MM.1S (cell line): ENCODE measurements around the gene FBXW7.

Experiments used
- DNase-seq: peaks from one replicate; pipeline ENCODE4 v3.0.0-alpha.2; 2015
- H2AFZ ChIP-seq: fragments of 300-600 bp; sonication (generic); 2 replicates; pipeline ENCODE4 v1.6.0; 2016; ENCODE audit warnings: antibody characterized with exemption, low read length
- H3F3A ChIP-seq: fragments of 300-600 bp; sonication (generic); 2 replicates; pipeline ENCODE4 v1.6.1; 2016; ENCODE audit warnings: mild to moderate bottlenecking, antibody characterized with exemption, low read length, moderate library complexity, mixed read lengths; ENCODE audit not compliant: insufficient read depth
- H3K27ac ChIP-seq: fragments of 300-600 bp; sonication (generic); 2 replicates; pipeline ENCODE4 v1.5.1; 2016; ENCODE audit warnings: mild to moderate bottlenecking, low read length
- H3K27me3 ChIP-seq: fragments of 300-600 bp; sonication (generic); replicated peaks from 2 replicates; pipeline ENCODE4 v1.6.0; 2016; ENCODE audit warnings: low read length; ENCODE audit not compliant: insufficient read depth
- H3K36me3 ChIP-seq: fragments of 300-600 bp; sonication (generic); replicated peaks from 2 replicates; pipeline ENCODE4 v1.6.1; 2016; ENCODE audit warnings: mild to moderate bottlenecking, low read length, mixed read lengths; ENCODE audit not compliant: insufficient read depth
- H3K4me1 ChIP-seq: fragments of 300-600 bp; sonication (generic); 2 replicates; pipeline ENCODE4 v1.6.1; 2016; ENCODE audit warnings: low read length, mixed read lengths
- H3K4me2 ChIP-seq: fragments of 300-600 bp; sonication (generic); 2 replicates; pipeline ENCODE4 v1.6.0; 2016; ENCODE audit warnings: low read depth, low read length
- H3K4me3 ChIP-seq: fragments of 300-600 bp; sonication (generic); 2 replicates; pipeline ENCODE4 v1.5.1; 2016; ENCODE audit warnings: low read length, mixed read lengths
- H3K79me2 ChIP-seq: fragments of 300-600 bp; sonication (generic); 2 replicates; pipeline ENCODE4 v1.6.1; 2016; ENCODE audit warnings: mixed run types, low read length, mixed read lengths
- H3K9ac ChIP-seq: fragments of 300-600 bp; sonication (generic); 2 replicates; pipeline ENCODE4 v1.6.1; 2016; ENCODE audit warnings: low read length, mixed read lengths
- H3K9me2 ChIP-seq: fragments of 300-600 bp; sonication (generic); replicated peaks from 2 replicates; pipeline ENCODE4 v1.6.1; 2016; ENCODE audit warnings: mild to moderate bottlenecking, low read length, mixed read lengths; ENCODE audit not compliant: insufficient read depth
- H3K9me3 ChIP-seq: fragments of 300-600 bp; sonication (generic); replicated peaks from 2 replicates; pipeline ENCODE4 v1.6.1; 2016; ENCODE audit warnings: mild to moderate bottlenecking, low read length, mixed read lengths; ENCODE audit not compliant: insufficient read depth
- H4K20me1 ChIP-seq: fragments of 300-600 bp; sonication (generic); 2 replicates; pipeline ENCODE4 v1.6.1; 2016; ENCODE audit warnings: mild to moderate bottlenecking, low read length, moderate library complexity, mixed read lengths; ENCODE audit not compliant: insufficient read depth
- EZH2 ChIP-seq: fragments of 300-600 bp; sonication (generic); optimal IDR thresholded peaks from 2 replicates; pipeline ENCODE3; 2017; ENCODE audit warnings: low read depth, mild to moderate bottlenecking, antibody characterized with exemption, low read length, mixed read lengths
- EZH2phosphoT487 ChIP-seq: fragments of 300-600 bp; sonication (generic); IDR thresholded peaks from 2 replicates; pipeline ENCODE4 v1.6.1; 2018; ENCODE audit warnings: antibody characterized with exemption, low read length
- TF ChIP-seq, protein P1 (sequence below): fragments of 300-600 bp; sonication (generic); IDR thresholded peaks from 2 replicates; pipeline ENCODE4 v1.5.1; 2016; ENCODE audit warnings: antibody characterized with exemption, low read length, mixed read lengths

Gene FBXW7

DNA sequence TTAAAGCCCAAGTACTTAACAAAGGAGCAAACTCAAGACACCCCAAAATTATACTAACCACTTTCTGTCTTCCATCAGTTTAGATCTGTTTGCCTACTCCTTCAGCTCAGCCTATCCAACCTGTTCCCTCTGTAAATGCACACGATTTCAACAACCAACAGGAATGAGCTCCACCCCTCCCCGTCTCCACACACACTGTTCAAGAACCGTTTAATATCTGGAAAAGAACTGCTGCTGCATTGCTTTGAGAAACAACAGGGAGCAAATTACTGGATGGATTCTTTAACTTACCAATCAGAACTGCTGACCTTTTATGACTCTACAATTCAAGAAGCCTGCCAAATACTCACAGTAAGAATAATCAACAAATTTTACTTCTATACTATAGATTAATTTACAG lies 87.0 kb downstream of the FBXW7 start:
- Histone ChIP-seq H2AFZ (no peak overlapping the region), H3K9ac (no peak overlapping the region), H3K36me3 (no peaks in the 10 kb centered on the region), H3K4me2 (no peak overlapping the region), H3K9me2 (no peaks in the 10 kb centered on the region), H3K27ac (no peak overlapping the region), H3K4me3 (no peak overlapping the region), H4K20me1 (0 out of 2 replicates have a peak, but pooled peaks cover 7% of the 10 kb centered on the region), H3K4me1 (no peaks in the 10 kb centered on the region), H3K9me3 (no peaks in the 10 kb centered on the region), H3K79me2 (peaks cover 85% of the 10 kb centered on the region), H3F3A (no peaks in the 10 kb centered on the region; the same call in 1 of the 2 replicates), H3K27me3 (no peaks in the 10 kb centered on the region)
- TF ChIP-seq, protein P1, sequence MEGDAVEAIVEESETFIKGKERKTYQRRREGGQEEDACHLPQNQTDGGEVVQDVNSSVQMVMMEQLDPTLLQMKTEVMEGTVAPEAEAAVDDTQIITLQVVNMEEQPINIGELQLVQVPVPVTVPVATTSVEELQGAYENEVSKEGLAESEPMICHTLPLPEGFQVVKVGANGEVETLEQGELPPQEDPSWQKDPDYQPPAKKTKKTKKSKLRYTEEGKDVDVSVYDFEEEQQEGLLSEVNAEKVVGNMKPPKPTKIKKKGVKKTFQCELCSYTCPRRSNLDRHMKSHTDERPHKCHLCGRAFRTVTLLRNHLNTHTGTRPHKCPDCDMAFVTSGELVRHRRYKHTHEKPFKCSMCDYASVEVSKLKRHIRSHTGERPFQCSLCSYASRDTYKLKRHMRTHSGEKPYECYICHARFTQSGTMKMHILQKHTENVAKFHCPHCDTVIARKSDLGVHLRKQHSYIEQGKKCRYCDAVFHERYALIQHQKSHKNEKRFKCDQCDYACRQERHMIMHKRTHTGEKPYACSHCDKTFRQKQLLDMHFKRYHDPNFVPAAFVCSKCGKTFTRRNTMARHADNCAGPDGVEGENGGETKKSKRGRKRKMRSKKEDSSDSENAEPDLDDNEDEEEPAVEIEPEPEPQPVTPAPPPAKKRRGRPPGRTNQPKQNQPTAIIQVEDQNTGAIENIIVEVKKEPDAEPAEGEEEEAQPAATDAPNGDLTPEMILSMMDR, result no peak
- no peak for TF ChIP-seq EZH2phosphoT487
- TF ChIP-seq EZH2, result no peak
- DNase-seq, result no peak

DNA sequence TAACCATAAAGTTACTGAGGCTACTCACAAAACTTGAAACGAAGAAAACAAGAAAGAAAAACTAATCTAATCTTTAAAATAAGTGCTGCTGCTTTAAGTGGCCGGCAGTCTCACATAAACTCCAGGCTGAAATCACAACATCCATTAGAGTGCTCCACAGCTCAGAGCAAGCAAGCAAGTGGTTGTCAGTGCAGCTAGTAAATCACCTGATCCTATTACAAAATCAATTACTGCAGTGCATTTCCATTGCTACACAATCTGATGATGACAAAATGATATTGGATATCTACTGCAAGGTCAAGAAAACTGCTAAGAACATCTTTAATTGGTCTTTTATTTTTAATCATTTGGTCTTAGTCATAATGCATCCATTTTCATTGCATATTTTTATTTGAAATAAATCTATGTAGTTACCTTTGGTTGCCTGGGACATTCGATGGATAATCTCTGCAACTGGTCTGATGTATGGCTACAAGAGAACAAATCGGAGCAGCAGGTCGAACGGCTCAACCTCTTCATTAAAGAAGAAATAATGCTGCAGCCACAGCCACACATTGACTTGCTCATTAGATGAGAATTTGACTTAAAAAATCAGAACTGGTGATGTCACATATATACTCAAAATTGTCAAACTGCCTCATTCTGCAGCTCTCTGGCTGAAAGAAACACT lies 87.7 kb downstream of the FBXW7 start:
- Histone ChIP-seq H2AFZ (no peak overlapping the region), H3K9me2 (no peaks in the 10 kb centered on the region), H3K4me3 (no peak overlapping the region), H4K20me1 (0 out of 2 replicates have a peak, but pooled peaks cover 7% of the 10 kb centered on the region), H3K36me3 (no peaks in the 10 kb centered on the region), H3K4me1 (no peaks in the 10 kb centered on the region), H3K27ac (no peak overlapping the region), H3K9ac (no peak overlapping the region), H3K27me3 (no peaks in the 10 kb centered on the region), H3K9me3 (no peaks in the 10 kb centered on the region), H3F3A (no peaks in the 10 kb centered on the region; the same call in 1 of the 2 replicates), H3K4me2 (no peak overlapping the region), H3K79me2 (peaks cover 83% of the 10 kb centered on the region)
- DNase-seq, result no peak
- no peak for TF ChIP-seq EZH2
- no peak for TF ChIP-seq EZH2phosphoT487
- TF ChIP-seq, protein P1, result no peak

DNA sequence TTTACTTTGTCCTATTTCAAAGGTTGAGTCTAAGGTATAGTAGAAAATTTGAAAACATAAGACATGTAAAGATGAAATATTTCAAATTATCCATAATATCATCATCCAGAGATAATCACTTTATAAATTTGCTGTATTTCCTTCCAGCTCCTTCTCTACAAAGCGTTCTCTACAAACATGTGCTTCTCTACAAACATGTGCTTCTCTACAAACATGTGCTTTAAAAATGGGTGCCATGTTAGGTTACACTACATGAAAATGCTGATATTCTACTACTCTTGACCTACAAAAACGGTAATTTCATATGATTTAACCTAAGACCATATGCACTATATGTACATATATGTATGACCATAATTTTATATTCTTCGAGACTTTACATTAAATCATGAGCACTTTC lies 92.0 kb downstream of the FBXW7 start:
- DNase-seq, result no peak
- H2AFZ ChIP-seq, result no peak overlapping the region
- H3K27ac ChIP-seq, result no peak overlapping the region
- H3K9me3 ChIP-seq, result no peaks in the 10 kb centered on the region
- H4K20me1 ChIP-seq, result 0 out of 2 replicates have a peak, but pooled peaks cover 12% of the 10 kb centered on the region
- H3K4me2 ChIP-seq, result no peak overlapping the region
- H3K9ac ChIP-seq, result no peak overlapping the region
- H3K4me1 ChIP-seq, result no peaks in the 10 kb centered on the region
- H3K9me2 ChIP-seq, result no peaks in the 10 kb centered on the region
- peaks cover 82% of the 10 kb centered on the region for H3K79me2 ChIP-seq
- no peaks in the 10 kb centered on the region; the same call in 1 of the 2 replicates for H3K36me3 ChIP-seq
- no peaks in the 10 kb centered on the region for H3F3A ChIP-seq
- TF ChIP-seq EZH2, result no peak
- TF ChIP-seq EZH2phosphoT487, result no peak
- TF ChIP-seq, protein P1, result no peak
- H3K27me3 ChIP-seq, result no peaks in the 10 kb centered on the region
- H3K4me3 ChIP-seq, result no peak overlapping the region
